Nucleus accumbens (tissue), 56 donors: Measurements from ENCODE around the gene ABCA4.
A peak's percentile ranks its signal among the peaks of the same experiment; 100 is the strongest.

Experiments used
- DNase-seq, 56 donors: peaks; one replicate each; lab custom pipeline; 2025; lab: John Stamatoyannopoulos, UW

The ABCA4 gene

GRCh38 chr1:94033849-94034248, 87.1 kb downstream of the ABCA4 start:
- DNase-seq = no peak

DNA sequence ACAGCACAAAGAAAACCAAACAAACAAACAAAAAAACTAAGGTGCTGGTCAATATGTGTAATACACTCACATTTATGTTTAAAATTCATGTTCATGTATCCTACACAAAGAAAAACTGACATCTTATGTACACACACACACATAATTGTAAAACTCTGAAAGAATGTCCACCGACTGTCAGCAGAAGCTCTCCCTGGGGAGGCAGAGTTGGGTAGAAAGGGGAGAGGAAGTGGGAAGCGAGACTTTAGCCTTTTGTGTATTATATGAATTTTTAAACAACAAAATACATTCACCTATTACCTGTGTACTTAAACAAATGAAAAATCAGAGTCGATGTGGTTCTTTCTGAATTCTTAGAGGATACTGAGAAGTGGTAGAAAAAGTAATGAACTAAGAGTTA, 88.3 kb downstream of the ABCA4 start:
- DNase-seq = no peak

DNA sequence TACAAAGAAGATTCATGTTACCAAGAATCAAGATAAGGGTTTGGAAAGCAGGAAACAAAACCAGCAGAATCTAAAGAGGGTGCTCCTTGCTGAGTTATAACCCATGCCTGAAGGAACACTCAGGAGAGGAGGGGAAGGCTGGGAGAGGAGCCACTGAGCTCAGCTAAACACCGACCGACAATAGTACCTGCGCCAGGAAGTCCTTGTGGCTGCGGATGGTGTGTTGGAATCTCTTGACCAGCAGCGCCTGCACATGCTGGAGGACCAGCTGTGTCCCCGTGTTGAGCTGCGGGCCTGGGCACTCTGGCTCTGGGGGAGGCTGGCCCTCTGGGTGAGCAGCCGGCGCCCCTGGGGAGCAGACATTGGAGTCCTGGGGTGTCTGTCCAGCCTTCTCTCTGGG, 89.4 kb downstream of the ABCA4 start:
- no peak for DNase-seq

DNA sequence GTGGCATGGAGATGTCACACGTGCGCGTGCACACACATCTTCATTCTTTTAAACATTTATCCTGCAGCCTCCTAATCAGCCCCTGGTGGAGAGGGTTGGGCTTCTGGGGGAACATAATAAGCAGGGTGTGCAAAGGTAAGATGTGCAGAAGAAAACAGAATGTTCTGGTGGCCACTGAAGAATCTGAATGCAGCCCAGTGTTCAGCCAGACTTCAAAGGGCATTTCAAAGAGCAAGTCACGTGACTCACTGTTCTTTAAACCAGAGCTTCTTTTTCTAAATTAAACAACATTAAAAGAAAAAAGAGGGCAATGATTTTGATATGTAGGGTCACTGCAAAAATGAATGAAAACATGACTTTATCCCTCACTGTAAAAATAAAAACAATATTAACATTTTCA, 89.8 kb downstream of the ABCA4 start:
- no peak for DNase-seq

- DNase-seq = no peak
Measured at GRCh38 chr1:94029130-94029993, 91.6 kb downstream of the ABCA4 start.

- no peak for DNase-seq
Measured at GRCh38 chr1:94027721-94028515, 93.0 kb downstream of the ABCA4 start.

DNA sequence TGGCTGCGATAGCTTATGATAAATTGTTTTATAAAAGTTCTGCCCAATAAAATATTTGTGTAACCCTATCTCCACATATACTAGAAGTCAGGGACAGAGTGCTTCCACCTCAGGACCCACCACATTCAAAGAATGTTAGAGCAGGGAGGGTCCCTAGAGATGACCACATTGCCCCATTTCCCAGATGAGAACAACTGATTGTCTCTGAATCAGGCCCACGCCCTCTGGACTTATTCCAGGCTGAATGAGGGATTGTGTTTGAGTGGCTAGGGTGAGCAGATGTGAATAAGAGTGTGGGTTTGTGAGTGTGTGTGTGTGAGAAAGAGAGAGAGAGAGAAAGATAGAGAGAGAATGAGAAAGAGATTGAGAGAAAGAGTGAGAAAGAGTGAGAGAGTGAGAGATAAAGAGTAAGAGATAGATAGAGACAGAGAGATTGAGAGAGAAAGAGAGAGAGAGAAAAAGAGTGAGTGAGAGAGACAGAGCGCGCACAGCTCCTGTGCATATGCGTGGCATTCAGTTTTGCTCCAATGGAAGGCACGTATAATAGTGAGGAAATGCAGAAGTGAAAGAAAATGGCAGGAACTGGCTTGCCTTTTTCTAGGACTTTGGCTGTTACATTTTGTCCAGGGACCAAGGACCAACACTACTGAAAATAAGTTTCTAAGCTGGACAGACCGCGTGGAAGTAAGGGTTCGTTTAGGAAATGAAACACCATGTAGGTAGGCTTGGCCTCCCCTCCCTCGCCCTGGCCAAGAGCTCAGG, 94.1 kb downstream of the ABCA4 start:
- no peak for DNase-seq

DNA sequence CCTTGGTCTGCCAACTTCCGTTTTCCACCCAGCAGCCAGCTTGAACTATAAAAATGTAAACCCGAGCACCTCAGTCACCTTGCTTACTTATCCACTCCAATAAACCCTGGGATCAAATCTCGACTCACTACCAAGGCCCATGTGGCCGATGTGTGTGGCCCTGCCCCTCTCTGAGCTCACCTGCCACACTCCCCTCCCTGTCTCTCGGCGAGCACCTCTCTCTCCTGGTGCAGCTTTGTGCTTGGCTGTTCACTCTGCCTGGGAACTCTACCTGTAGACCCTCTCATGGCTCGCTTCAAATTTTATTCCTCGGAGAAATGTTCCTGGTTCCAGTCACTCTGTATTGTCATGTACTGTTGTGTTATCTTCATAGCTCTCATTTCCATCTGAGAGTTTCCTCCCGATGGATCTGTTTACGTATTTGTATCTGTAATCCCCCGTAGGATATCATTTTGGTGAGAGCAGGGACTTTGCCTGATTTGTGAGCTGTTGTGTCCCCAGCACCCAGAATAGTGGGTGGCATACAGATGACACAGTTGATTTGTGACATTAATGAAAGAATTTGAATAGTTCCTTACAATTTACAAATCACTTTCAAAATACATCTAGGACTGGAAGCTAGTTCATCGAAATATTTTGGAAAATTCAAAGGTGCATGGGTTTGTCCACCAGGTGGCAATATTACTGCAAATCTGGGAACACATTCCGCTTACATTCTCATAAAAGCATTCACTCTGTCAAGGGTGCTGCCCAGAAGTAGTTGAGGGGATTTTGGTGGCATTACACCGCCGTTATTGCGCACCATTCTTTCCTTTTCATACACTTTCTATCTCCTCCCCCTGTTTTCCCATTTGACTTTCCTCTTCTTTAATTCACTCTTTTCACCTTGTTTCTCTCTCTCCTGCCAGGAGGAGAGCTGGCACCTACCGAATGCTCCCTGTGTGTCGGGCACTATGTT, 95.3 kb downstream of the ABCA4 start:
- DNase-seq = peak in 6 of 56 donors; percentile 2 to 30 (median 8)

GRCh38 chr1:94024104-94024792, 96.7 kb downstream of the ABCA4 start:
- no peak for DNase-seq

DNA sequence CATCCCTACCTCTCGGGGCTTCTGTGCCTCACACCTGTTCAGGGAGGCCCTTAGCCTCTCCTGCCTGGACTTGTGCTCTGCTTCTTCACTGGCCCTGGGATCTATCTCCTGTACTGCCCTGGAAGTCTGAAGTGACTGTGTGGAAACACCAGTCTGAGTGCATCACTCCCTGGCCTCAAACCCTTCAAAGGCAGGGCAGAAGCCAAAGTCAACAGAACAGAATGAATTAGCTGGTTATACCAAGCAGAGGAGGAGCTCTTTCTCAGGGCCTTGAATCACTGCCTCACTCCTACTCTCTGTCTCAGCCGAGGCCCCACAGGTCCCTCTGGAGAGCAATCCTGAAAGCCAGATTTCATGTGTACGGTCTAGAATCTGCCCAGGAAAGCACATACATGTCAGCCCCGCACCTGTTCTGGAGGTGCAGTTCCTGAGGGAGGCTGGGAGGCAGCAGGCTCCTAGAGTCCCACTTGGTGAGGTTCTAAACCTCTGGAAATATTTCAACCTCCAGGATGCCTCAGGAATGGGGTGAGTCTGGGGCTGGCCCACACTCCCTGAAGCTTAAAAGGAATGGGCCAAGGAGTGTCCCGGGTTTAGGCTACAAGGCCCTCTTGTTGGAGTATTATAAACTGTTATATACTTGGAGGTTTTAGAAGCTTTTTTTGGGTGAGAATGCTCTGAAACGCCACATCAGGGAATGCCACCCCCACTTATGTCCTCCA, 98.3 kb downstream of the ABCA4 start:
- DNase-seq = no peak

- DNase-seq = no peak
Measured at GRCh38 chr1:94020764-94021579, 100.0 kb downstream of the ABCA4 start.

DNA sequence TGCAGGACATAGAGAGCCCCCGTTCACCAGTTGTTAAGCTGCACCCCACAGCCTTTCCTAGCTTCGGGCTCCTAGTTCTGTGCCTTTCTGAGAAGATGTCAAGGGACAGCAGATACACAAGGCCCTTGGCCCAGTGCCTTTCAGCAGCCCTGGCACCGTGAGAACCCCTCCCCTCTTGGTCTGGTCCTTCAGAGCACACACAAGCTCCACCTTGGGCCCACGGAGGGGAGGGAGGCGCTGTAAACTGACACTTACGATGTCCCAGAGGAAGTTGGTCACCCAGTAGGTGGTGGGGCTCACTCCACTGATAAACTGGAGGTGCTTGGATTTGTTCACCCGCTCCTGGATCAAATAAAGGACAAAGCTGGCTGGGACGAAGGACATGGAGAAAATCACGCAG, 101.6 kb downstream of the ABCA4 start:
- DNase-seq = no peak

GRCh38 chr1:94017155-94017829, 103.7 kb downstream of the ABCA4 start:
- DNase-seq = no peak

- DNase-seq = no peak
Measured at GRCh38 chr1:94015489-94015817, 105.5 kb downstream of the ABCA4 start.

DNA sequence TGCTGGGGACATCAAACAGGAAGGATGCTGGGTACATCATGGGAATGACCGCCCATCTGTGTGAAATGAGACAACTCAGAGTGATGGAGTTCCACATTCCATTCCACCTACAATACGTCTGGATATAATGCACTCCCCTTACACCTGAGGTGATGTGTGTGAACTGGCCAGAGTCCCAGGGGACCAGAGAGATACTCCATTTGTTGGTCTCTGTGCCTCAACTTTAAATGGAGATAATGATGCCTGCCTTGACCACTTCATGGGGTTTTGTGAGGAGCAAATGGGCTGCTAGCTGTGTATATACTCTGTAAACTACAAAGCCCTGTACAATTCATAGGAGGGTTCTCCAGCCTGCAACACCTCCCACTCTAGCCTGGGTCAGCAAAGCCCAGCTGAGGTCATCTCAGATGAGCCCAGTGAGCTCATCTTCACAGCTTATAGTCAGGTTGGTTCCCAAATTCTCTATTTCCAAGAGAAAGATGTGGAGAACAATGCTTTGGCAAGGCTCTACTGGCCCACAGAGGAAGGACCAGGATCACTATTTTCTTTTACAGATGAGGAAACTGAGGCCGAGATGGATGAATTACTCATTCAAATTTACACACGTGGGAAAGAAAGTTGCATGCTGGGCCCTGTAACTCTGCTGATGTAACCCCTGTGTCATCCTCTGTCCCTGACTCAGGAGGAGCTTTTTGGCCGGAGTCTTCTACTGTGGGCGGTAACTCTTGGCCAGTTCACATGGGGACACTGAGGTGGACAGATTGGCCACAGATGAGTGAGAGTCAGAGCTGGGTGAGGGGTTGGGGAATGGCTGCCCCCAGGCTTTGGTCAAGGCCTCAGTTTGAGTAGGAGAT, 106.1 kb downstream of the ABCA4 start:
- DNase-seq = no peak

GRCh38 chr1:94014087-94014486, 106.9 kb downstream of the ABCA4 start:
- no peak for DNase-seq
